Measurements from ENCODE around the gene CAMK1D. TPM values are rescaled to one million over a fixed set of nuclear protein-coding genes. Genes with fewer than 3 reads are reported as not detected.

The CAMK1D gene
- total RNA-seq, 3 donors from 2014 or later (not counting 1 experiment from before 2014, with no cell fraction given): 44.2 to 56.4 (median 49.7) TPM

- Histone ChIP-seq H3K9me3 (ENCODE audit: control insufficient read depth, insufficient read depth, low read length) (no peaks in the 10 kb centered on the region), H3K4me3 (ENCODE audit: low read length) (no peak overlapping the region), H3K4me1 (ENCODE audit: control insufficient read depth, insufficient read depth, low read length) (peaks cover 4% of the 10 kb centered on the region), H3K36me3 (ENCODE audit: control insufficient read depth, insufficient read depth, low read length) (no peaks in the 10 kb centered on the region), H3K27me3 (ENCODE audit: control insufficient read depth, insufficient read depth, low read length) (no peaks in the 10 kb centered on the region), H3K27ac (ENCODE audit: low read length) (no peak overlapping the region)
- ATAC-seq (no peak), DNase-seq (no peak)
- no peak overlapping the region for H3K4me3 Mint-ChIP-seq
- no peak overlapping the region for H3K27ac Mint-ChIP-seq
- no peaks in the 10 kb centered on the region for H3K9me3 Mint-ChIP-seq
- H3K4me1 Mint-ChIP-seq: peaks cover 33 to 38% of the 10 kb centered on the region in 2 donors
- intact Hi-C loops (cut with micrococcal nuclease): no loop called here
- H3K36me3 Mint-ChIP-seq: no peaks in the 10 kb centered on the region
- 87% methylated on average over 12 of the region's 12 CpGs for WGBS (ENCODE audit: insufficient coverage)
- no peaks in the 10 kb centered on the region for H3K27me3 Mint-ChIP-seq (ENCODE audit: low read depth in 2 of 2)
- TF ChIP-seq CTCF (IDR thresholded peaks at IDR 0.05): no peak
These were observed 182.2 kb downstream of the CAMK1D start for GRCh38 chr10:12531305-12532220.

GRCh38 chr10:12533151-12533550 lies 183.8 kb downstream of the CAMK1D start:
- no peaks in the 10 kb centered on the region for H3K27me3 Mint-ChIP-seq (ENCODE audit: low read depth in 2 of 2)
- no peaks in the 10 kb centered on the region for H3K36me3 Mint-ChIP-seq
- no peaks in the 10 kb centered on the region for H3K9me3 Mint-ChIP-seq
- Histone ChIP-seq H3K4me1 (ENCODE audit: control insufficient read depth, insufficient read depth, low read length) (peaks cover 4% of the 10 kb centered on the region), H3K27me3 (ENCODE audit: control insufficient read depth, insufficient read depth, low read length) (no peaks in the 10 kb centered on the region), H3K9me3 (ENCODE audit: control insufficient read depth, insufficient read depth, low read length) (no peaks in the 10 kb centered on the region), H3K27ac (ENCODE audit: low read length) (no peak overlapping the region), H3K4me3 (ENCODE audit: low read length) (no peak overlapping the region), H3K36me3 (ENCODE audit: control insufficient read depth, insufficient read depth, low read length) (no peaks in the 10 kb centered on the region)
- no peak for ATAC-seq
- H3K4me1 Mint-ChIP-seq: peaks cover 34 to 37% of the 10 kb centered on the region in 2 donors
- H3K4me3 Mint-ChIP-seq: no peak overlapping the region
- H3K27ac Mint-ChIP-seq: no peak overlapping the region
- intact Hi-C loops (cut with micrococcal nuclease): no loop called here
- 77% methylated on average over 3 of the region's 4 CpGs for WGBS (ENCODE audit: insufficient coverage)
- no peak for DNase-seq
- TF ChIP-seq CTCF (IDR thresholded peaks at IDR 0.05): no peak

- Mint-ChIP-seq H3K27ac (no peak overlapping the region), H3K27me3 (ENCODE audit: low read depth in 2 of 2) (no peaks in the 10 kb centered on the region), H3K4me1 (peaks cover 37 to 39% of the 10 kb centered on the region in 2 donors), H3K36me3 (no peaks in the 10 kb centered on the region), H3K9me3 (no peaks in the 10 kb centered on the region), H3K4me3 (no peak overlapping the region)
- intact Hi-C loops (cut with micrococcal nuclease): no loop called here
- H3K36me3 ChIP-seq (ENCODE audit: control insufficient read depth, insufficient read depth, low read length): no peaks in the 10 kb centered on the region
- H3K9me3 ChIP-seq (ENCODE audit: control insufficient read depth, insufficient read depth, low read length): no peaks in the 10 kb centered on the region
- 94% methylated on average over 3 of the region's 3 CpGs for WGBS (ENCODE audit: insufficient coverage)
- no peaks in the 10 kb centered on the region for H3K27me3 ChIP-seq (ENCODE audit: control insufficient read depth, insufficient read depth, low read length)
- H3K4me1 ChIP-seq (ENCODE audit: control insufficient read depth, insufficient read depth, low read length): peaks cover 4% of the 10 kb centered on the region
- ATAC-seq: no peak
- TF ChIP-seq CTCF (IDR thresholded peaks at IDR 0.05): no peak
- DNase-seq: no peak
- H3K4me3 ChIP-seq (ENCODE audit: low read length): no peak overlapping the region
- no peak overlapping the region for H3K27ac ChIP-seq (ENCODE audit: low read length)
These were observed 184.4 kb downstream of the CAMK1D start for GRCh38 chr10:12533723-12534122.
